ENCODE results near the gene POLR1F.

GRCh38 chr7:19707240-19707639 is 1.6 kb downstream of the POLR1F start:
- TF ChIP-seq, protein P1, sequence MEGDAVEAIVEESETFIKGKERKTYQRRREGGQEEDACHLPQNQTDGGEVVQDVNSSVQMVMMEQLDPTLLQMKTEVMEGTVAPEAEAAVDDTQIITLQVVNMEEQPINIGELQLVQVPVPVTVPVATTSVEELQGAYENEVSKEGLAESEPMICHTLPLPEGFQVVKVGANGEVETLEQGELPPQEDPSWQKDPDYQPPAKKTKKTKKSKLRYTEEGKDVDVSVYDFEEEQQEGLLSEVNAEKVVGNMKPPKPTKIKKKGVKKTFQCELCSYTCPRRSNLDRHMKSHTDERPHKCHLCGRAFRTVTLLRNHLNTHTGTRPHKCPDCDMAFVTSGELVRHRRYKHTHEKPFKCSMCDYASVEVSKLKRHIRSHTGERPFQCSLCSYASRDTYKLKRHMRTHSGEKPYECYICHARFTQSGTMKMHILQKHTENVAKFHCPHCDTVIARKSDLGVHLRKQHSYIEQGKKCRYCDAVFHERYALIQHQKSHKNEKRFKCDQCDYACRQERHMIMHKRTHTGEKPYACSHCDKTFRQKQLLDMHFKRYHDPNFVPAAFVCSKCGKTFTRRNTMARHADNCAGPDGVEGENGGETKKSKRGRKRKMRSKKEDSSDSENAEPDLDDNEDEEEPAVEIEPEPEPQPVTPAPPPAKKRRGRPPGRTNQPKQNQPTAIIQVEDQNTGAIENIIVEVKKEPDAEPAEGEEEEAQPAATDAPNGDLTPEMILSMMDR (IDR thresholded peaks at IDR 0.05; ENCODE audit: low read depth, low read length, missing input control), result no peak
- TF ChIP-seq GABPA (IDR thresholded peaks at IDR 0.05 in 1 of 2, conservative IDR thresholded peaks at IDR 0.05 in 1 of 2) (no peak), RXRA (IDR thresholded peaks at IDR 0.05) (no peak), RAD21 (IDR thresholded peaks at IDR 0.05) (no peak), REST (IDR thresholded peaks at IDR 0.05) (no peak), HNF4A (conservative IDR thresholded peaks at IDR 0.05) (no peak), SP1 (IDR thresholded peaks at IDR 0.05) (no peak), JUND (IDR thresholded peaks at IDR 0.05) (no peak), TAF1 (conservative IDR thresholded peaks at IDR 0.05) (no peak), EGR1 (IDR thresholded peaks at IDR 0.05; ENCODE audit: low read depth in 2 of 2) (no peak), YY1 (IDR thresholded peaks at IDR 0.05) (no peak)
- TF ChIP-seq, protein P2, sequence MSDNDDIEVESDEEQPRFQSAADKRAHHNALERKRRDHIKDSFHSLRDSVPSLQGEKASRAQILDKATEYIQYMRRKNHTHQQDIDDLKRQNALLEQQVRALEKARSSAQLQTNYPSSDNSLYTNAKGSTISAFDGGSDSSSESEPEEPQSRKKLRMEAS (IDR thresholded peaks at IDR 0.05), result no peak
- TF ChIP-seq, protein P3, sequence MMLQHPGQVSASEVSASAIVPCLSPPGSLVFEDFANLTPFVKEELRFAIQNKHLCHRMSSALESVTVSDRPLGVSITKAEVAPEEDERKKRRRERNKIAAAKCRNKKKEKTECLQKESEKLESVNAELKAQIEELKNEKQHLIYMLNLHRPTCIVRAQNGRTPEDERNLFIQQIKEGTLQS (IDR thresholded peaks at IDR 0.05), result no peak

Data from liver (tissue), 3 donors.